GM21528 (cell line): Measurements from ENCODE around the gene KCNS1.
"Not testable (repeated sequence)": the region's sequence is repeated elsewhere in the genome, so short reads cannot be mapped to it uniquely, and the experiment has no call there.

Experiments used
- ATAC-seq: cut with Tn5 transposase; IDR thresholded peaks from one replicate; pipeline ENCODE4 v1.9.1; 2021; ENCODE audit warnings: mild to moderate bottlenecking, moderate library complexity; ENCODE audit not compliant: unreplicated experiment, low FRiP score

KCNS1 gene

DNA sequence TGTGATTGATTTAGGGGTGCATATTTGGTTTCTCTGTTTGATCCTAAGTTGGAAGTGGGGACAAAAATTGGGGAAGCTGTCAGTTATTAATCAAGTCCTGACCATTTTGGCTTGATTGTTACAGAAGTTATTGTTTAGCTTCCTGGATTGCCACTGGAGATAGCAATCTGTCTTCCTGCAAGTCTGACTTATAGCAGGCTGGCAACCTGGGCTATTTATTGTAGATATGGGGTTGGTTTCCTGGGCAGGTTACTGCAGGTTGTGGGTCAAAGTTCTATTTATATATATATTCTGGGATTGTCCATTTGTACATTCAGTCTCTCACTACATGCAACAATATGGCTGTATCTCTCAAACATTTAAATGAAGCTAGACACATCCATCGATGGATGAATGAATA, 17.8 kb downstream of the KCNS1 start:
- no peak for ATAC-seq

DNA sequence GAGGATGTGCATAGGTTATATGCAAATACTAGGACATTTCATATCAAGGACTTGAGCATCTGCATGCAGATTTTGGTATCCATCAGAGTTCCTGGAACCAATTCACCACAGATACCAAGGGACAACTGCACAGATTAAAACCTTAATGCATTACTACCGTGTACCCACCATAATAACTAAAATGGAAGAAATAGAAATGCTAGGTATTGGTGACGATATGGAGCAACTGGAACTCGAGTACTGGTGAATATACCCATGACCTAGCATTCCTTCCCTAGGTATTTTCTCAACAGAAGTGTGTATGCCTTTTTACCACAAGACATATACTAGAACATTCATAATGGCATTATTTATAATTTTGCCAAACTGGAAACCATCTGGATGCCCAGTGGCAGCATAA, 18.5 kb downstream of the KCNS1 start:
- no peak for ATAC-seq

DNA sequence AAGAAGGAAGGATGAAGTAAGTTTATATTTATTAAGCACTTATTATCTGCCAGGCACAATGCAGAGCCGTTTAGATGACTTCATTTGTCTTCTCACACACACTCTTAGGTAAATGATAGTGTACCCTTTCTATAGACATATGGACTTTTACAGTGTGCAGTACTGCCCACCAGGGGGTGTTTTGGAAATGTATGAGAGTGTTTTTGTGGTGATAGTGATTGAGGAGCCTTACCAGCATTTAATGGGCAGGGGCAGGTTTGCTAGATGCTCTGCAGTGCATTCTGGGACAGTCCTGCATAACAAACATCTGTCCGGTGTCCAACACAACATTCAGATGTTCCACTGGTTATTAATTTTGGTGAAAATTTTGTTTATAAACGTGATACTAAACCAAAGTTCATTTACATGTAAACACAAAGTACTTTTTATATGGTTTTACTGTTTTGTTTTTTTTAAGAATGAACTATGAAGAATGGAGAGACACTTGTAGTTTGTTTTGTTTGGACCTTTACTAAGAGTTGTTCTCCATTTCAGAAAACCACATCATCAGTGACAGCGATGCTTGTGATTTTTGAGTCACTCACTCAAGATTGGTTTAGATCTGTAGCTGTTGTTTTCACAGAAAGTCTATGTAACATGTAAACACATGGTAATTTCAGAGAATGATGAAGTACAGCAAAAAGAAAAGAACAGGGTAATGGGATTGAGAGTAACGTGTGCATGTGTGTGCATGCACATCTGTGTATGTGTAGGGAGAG, 19.9 kb downstream of the KCNS1 start:
- ATAC-seq = no peak

DNA sequence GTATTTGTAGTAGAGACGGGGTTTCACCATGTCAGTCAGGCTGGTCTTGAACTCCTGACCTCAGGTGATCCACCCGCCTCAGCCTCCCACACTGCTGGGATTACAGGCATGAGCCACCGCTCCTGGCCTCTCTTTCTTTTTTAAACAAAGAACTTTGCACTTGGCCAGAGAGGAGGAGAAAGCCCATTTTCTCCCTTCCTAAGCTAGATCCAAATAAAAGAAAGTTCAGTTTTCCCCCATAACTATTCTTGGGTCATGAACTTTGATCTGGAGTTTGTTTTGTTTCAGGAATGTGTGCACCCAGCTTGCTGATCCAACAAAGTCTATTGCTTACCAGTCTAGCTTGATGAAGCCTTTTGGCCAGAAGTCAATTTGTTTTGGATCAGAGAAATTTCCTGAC, 23.4 kb downstream of the KCNS1 start:
- ATAC-seq = no peak

DNA sequence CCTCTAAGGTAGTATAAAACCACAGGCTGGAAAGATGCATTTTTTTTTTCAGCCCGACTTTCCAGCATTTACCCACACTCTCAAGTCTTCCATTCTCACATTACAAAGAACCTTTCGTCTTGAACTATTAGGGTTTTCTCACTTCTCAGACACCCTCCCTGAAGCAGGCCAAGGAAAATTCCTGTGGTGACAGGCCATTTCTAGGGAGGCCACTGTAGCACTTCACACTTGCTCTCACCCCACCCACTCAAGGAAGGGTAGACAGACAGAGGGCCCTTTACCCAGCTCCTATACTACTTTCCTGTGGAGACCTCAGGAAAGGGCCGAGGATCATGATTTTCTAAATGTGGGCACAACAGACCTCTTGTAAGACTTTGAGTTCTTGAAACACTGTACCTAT, 27.7 kb downstream of the KCNS1 start:
- ATAC-seq = no peak

DNA sequence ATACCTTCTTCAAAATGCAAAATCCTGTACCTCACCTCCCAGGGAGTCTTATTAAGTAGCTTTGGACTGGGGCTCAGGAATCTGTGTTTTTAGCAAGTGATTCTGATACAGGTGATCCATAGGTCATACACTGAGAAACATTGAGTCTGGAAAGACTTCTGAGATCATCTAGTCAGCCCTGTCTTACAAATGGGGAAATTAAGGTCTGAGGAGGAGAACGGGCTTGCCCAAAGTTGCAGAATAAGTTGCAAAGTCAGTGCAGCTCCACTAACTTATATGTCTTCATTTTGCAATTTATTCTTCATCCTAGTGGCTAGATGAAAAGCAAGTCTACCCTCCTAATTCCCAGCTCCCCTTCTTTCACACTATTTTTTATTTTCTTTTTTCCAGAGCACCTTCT, 28.9 kb downstream of the KCNS1 start:
- no peak for ATAC-seq

DNA sequence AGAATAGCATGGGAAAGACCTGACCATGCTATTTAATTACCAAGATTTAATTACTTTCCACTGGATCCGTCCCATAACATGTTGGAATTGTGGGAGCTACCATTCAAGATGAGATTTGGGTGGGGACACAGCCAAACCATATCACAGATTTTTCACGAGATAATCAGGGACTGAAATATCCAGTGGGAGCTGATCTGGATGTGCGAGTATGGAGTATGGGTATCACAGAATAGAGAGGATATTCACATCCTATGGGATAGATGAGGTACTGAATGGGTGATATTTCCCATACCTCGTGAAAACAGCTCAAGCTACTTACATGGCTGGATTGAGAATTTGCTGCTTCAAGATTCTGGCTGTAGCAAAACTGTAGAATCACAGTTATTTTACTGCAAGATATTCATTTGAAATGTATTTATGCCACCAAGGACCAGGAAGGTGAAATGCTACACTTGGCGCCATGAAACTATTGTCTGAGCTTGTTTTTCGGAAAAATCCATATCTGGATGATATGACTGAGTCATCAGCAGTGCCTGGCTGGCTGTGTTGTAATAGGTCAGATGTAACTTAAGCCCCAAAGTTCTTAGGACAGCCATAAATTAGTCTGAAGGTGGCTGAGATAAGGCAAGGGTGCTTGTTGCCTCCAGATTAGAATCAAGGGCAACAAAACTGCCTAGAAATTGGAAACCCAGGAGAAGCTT, 29.8 kb downstream of the KCNS1 start:
- ATAC-seq = no peak

DNA sequence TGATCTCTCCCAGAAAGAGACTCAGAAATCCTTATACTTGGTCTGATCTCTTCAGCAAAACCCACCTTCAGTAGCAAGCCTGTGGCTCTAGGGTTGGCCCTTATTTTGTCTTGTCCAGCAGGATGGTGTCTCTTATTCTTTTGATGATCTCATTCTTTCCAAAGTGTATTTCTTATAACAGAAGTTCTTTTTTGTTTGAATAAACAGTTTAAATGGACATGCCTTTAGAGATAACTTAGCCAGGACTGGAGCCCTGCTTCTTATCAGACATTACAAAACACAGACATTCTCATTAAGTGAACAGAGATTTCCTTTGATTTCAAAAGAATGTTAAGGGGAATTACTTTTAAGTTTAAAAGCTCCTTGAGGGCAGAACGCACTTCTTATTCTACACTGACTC, 31.7 kb downstream of the KCNS1 start:
- ATAC-seq = no peak

DNA sequence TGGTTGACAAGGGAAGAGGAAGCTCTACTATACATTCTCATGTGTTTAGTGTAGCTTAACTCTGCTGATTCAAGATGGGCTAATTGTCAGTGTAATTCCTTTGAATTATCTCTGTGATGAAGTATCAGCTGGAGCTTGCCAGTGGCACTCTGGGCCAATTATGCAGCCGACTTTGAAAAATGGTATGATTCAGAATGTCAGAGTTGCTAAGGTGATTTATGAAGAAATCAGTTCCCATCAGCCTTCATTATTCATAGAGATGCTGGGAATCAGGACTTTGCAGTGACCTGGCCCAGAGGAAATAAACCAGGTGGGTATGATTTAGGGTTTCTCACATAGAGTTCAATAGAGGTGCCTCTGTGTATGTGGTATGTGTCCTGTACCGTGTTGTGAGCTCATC, 33.4 kb downstream of the KCNS1 start:
- no peak for ATAC-seq

DNA sequence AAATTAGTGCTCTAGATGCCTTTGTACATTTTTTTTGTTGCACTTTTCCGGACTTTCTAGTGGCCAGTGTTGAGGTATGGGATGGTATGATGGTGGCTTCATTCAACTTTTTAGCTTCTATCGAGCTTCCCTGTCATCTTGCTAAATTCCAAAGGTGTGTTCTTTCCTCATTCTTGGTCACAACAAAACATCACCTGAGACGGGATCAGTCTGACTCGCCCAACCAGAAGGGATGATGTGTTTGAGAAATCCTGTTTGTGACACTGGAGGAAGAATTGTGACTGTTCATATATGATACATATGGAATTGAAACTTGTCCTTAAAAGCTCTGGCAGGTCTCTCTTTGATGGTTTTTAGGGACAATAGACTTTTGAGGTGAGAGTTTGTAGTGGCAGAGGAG, 33.8 kb downstream of the KCNS1 start:
- ATAC-seq = no peak

DNA sequence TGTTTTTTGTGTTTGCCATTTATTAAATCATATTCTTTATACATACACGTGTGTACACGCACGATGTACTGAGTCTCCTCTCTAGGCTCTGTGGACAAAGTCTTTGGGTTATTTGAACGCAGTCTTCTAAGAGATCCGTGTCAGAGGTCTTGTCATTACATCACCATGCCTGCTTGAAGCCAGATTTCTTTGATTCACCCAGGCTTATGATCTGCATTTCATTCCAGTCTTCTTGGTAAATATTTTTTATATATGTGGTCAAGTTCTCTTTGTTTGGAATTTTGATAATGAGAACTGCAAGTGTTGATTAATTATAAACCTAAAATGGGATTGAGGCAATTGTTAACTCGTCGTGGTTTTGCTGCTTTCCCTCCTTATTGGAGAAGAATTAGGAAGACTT, 34.6 kb downstream of the KCNS1 start:
- no peak for ATAC-seq

DNA sequence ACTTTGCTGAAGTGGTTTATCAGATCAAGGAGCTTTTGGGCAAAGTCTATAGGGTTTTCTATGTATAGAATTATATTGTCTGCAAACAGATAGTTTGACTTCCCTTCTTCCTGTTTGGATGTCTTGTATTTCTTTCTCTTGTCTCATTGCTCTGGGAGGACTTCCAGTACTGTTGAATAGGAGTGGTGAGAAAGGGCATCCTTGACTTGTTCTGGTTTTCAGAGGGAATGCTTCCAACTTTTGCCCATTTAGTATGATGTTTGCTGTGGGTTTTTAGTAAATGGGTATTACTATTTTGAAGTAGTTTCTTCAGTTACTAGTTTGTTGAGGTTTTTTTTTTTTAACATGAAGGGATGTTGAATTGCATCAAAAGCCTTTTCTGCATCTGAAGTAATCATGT, 36.1 kb downstream of the KCNS1 start:
- ATAC-seq = no peak

DNA sequence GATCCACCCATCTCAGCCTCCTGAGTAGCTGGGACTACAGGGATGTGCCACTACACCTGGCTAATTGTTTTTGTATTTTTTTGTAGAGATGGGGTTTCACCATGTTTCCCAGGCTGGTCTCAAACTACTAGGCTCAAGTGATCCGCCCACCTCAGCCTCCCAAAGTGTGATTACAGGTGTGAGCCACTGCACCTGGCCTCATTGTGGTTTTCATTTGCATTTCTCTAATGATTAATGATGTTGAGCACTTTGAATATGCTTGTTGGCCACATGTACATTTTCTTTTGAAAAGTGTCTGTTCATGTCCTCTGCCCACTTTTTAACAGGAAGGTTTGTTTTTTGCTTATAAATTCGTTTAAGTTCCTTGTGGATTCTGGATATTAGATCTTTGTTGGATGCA, 37.8 kb downstream of the KCNS1 start:
- ATAC-seq = not testable (repeated sequence)

DNA sequence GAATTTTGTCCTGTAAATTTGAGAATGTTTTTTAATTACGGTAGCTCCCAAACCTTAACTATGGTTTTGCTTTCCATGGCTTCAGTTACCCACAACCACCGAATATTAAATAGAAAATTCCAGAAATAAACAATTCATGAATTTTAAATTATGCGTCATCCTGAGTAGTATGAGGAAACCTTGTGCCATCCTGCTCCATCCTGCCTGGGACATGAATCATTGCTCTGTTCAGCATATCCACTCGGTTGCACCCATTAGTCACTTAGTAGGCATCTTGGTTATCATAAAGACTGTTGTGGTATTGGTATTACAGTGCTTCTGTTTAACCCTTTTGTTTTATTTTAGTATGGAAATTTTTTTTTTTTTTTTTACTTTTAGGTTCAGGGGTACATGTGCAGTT, 39.7 kb downstream of the KCNS1 start:
- ATAC-seq = no peak

DNA sequence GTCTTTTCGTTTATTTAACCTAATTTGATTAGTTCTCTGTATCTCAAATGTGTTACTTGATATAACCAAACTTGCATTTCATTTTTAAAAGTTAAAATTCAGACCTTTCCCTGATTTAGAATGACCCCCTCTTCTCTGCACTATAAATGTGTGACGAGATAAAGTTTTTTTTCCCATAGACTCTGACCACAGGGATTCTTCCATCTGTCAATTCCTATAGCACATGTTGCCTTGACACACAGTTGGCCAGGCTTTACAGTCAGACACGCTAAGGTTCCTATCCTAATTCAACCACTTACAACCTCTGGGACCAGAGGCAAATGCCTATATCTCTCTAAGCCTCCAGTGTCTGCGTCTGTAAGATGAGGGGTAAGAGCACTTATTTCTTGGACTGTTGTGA, 40.6 kb downstream of the KCNS1 start:
- ATAC-seq = no peak

DNA sequence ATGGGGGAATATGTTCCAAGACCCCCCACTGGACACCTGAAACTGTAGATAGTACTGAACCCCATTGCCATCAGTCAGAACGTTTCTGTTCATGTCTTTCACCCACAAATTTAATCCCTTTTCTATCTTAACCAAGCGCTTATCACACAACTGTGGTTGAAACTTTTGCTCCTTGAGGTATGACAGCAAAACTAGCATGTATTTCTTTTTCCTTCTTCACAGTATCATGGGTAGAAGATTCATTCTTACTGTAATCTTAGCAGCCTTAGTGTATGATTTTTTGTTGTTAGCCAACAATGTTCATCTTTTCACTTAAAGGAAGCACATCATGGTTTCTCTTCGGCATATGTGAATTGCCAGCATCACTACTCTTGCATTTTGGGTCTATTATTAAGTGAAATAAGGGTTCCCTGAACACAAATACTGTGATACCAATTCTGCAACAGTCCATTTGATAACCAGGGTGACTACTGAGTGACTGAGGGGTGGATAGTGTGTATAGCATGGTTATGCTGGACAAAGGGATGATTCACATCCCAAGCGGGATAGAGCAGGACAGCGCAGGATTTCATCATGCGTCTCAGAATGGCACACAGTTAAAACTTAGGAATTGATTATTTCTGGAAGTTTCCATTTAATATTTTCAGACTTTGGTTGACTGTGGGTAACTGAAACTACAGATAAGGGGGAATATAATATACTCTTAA, 41.8 kb downstream of the KCNS1 start:
- no peak for ATAC-seq

DNA sequence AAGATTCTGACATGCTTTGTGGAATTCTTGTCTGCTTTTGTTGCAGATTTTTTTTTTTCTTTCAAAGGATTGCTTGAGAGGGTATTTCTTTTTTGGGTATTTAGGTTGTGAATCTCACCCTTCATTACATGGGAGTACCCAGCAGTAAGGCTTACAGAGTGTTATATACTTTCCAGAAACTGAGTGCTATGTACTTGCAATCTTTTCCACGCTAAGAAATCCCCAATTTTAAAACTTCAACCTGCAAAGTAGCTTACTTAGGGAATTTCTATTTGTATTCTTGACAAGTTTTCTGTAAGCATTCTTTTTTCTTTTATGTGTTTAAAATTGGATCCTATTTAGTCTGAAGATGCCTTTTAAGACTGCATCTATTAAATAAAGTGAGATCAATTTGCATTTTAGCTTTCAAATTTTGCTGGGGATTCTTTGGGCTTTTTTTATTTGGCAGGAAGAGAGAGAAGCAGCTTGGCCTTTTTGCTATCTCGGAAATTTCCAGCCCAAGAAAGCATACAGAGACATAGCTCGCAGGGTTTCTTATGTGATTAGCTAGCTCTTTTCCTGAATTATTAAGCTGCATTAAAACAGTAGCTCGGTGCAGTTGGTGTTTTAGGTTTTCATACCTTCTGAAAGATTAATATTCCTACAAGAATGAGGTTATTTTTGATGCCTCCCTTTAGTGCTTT, 42.6 kb downstream of the KCNS1 start:
- ATAC-seq = no peak

DNA sequence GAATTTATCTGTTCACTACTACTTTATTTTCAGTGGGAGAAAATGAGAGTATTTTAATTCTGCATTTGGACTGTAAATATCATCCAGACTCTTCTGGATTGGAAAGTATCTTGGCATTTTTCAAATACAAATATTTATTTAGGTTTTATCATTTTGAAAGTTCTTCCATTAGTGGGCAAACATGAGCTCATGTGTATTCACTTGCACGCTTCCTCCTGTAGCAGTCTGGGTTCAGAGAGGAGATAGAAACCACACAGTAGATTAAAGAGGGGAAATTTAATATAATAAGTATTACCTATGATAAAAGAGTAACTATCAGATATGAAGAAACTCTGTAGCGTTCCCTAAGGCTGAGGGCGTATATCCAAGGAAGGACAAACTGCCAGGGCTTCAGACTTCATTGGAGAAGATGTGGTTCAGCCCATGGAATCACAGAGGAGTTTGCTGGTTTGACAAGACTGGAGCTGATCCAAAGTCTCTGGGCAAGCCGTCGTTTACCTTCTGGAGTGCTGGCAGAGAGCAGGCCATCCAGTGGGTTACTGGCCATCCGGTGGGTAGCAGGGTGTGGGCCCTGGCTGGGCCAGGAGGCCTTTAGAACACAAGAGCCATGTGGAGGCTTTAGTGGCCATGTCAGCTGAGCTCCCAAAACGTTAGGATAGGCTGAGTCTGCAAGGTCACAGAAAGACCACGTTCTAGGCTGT, 44.3 kb downstream of the KCNS1 start:
- no peak for ATAC-seq

DNA sequence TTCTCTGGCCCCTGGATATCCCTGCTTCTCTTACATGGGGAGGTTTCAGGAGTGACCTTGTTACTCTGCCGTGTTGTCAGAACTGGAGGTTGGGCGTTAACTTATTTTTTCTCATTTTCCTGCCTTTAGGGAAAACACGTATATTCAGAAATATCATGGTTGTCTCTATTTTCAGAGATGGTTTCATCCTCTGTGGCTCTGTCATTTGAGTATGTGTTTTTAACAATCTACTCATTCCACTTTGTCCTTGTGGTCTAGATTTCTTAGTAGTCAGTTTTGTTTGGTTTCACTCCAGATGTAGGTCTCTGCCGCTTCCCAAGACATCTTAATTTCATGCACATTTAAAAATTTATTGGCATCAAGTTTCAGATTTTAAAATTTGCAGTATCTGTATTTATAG, 45.9 kb downstream of the KCNS1 start:
- no peak for ATAC-seq
